Body of pancreas (tissue), 4 donors: ENCODE measurements around the gene ALX4.

ENCODE experiments used
- POLR2A ChIP-seq, 3 donors: fragments of 450-650 bp; IDR thresholded peaks; one replicate each; pipeline ENCODE4 v1.6.1; 2016; ENCODE audit warnings: antibody characterized with exemption in 3 of 3, mild to moderate bottlenecking in 2 of 3
- TF ChIP-seq, protein P1 (sequence below), 7 experiments: fragments of 450-650 bp in 4 of 7; fragments of 200-600 bp in 3 of 7; sonication (generic) in 3 of 7; IDR thresholded peaks; one replicate each; pipeline ENCODE4 v1.5.1; 2016 to 2019; ENCODE audit warnings: antibody characterized with exemption in 7 of 7

DNA sequence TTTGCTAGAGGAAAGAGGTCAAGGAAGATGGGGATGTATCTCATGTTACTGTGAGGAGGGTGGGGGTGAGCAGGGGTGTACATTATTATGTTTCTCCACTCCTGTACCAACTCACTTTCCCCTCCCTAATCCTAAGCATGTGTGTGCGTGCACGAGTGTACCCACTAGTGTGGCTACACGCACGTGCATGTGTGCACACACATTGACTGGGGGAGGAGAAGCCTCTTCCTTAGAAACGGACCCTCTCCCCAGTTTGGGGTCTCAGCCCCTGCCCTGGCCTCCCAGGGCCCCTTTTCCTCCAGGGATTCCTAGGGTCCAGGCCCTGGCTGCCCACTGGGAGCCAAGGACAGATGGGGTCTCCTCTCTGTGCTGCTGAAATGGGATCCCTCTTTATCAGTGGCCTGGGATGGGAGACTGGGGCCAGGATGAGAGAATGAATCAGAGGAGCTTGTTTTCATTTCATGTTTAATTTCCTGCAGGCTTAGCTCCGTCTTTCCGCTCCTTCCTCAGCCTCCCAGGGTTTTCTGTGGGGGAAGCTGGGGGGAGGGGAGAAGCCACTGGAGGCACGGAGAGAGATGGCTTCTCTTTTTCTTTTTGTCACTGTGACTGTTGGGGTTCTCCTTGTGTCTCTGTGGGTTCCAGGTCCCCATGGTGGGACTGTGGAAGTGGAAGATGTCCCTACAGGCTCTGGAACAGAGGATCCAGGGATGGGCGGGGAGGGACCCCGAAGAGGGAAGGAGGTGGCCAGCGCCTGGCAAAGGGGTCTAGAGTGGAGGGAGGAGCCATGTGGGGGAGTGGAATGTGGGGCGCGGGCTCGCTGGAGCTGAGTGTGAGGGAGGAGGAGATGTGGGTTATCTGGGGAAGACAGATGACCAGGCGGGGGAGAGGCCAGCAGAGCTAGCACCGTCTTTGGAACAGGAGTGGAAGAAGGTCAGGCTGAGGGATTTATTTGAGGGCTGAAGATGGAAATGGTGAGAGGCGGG, 40.3 kb downstream of the ALX4 start:
- TF ChIP-seq, protein P1, sequence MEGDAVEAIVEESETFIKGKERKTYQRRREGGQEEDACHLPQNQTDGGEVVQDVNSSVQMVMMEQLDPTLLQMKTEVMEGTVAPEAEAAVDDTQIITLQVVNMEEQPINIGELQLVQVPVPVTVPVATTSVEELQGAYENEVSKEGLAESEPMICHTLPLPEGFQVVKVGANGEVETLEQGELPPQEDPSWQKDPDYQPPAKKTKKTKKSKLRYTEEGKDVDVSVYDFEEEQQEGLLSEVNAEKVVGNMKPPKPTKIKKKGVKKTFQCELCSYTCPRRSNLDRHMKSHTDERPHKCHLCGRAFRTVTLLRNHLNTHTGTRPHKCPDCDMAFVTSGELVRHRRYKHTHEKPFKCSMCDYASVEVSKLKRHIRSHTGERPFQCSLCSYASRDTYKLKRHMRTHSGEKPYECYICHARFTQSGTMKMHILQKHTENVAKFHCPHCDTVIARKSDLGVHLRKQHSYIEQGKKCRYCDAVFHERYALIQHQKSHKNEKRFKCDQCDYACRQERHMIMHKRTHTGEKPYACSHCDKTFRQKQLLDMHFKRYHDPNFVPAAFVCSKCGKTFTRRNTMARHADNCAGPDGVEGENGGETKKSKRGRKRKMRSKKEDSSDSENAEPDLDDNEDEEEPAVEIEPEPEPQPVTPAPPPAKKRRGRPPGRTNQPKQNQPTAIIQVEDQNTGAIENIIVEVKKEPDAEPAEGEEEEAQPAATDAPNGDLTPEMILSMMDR (IDR thresholded peaks at IDR 0.05), result no peak
- TF ChIP-seq POLR2A (IDR thresholded peaks at IDR 0.05), result no peak
